ENCODE measurements around the gene MRC1. TPM values are rescaled to one million over a fixed set of nuclear protein-coding genes. Genes with fewer than 3 reads are reported as not detected.

MRC1 gene
- total RNA-seq, 2 donors from 2014 or later, result 71.1 to 157 TPM

DNA sequence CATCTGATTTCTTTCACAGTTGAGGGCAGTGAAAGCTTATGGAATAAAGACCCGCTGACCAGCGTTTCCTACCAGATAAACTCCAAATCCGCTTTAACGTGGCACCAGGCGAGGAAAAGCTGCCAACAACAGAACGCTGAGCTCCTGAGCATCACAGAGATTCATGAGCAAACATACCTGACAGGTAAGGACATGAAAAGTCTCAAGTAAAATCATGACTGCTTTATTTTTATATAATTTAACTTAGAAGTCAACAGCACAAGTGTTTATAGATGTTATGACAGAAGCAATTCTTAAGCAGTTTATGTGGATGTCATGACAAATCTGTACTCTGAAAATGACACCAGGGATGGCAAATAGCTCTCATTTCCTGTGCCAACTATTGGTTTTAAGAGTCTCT is 24.5 kb downstream of the MRC1 start:
- intact Hi-C loops (cut with DNase I), result no loop called here

DNA sequence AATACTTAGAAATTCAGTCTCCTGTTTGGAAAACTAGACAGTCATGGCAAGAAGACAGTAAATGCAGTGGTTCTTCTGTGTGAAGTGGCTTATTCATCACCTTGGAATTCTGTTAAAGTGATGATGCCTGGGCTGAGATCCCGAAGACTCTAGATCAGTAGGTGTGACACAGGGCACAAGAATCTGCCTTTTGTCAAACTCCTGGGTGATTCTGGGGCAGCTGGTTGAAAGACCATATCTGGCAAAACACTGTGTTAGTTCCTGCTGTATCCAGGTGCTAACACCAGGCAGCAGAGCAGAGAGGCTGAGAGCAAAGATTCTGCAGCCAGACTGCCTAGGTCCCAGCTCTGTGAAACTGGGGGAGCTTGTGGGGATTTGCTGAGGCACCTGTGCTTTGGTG is 26.5 kb downstream of the MRC1 start:
- DNase-seq (ENCODE audit: low spot score), result no peak
- intact Hi-C loops (cut with DNase I), result no loop called here

More for the DNA sequence above, 24.5 kb downstream of the MRC1 start:
- DNase-seq (ENCODE audit: low spot score), result no peak

DNA sequence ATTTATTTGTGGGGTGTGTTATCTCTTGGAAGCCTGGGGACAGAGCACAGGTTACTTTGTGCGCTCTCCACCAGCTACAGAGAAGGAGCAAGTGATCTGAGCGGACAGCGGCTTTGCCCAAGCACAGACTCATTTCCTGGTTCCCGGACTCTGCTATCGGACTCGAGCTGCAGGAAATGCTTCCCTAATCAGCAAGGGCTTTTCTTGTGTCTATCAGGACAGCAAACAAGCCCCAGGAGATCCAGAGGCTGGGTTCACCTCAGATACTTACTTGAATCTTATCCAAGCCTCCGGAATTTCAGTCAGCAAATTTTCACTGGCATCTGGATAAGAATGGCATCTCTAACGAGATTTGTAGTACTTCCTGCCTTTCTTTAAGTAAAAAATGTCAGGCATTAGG is 27.8 kb downstream of the MRC1 start:
- intact Hi-C loops (cut with DNase I), result no loop called here
- no peak for DNase-seq (ENCODE audit: low spot score)

DNA sequence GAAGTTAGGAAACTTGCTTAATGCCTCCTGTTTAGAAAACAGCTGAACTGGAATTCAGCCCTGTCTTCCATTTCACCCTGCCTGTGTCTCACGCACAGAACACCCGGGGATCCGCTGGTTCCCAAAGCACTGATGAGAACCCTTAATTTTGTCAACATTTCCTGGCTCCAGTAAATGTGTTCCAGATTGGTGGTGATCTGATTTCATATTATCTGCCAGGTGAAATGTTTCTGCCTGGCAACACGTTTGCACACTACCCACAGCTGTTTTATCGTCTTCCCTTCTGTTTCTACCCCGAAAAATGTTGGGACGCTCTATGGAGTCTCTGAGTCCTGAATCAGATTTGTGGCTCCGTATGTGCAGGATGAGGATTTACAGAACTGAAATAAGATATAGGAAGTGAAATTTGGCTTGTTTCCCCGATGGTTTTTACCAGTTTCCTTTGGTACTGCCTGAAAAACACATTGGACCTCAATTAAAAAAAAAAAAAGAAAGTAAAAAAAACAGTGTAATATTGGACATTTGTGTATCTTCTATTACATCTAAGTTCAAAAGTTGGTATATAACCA is 29.0 kb downstream of the MRC1 start:
- no peak for DNase-seq (ENCODE audit: low spot score)
- intact Hi-C loops (cut with DNase I), result no loop called here

DNA sequence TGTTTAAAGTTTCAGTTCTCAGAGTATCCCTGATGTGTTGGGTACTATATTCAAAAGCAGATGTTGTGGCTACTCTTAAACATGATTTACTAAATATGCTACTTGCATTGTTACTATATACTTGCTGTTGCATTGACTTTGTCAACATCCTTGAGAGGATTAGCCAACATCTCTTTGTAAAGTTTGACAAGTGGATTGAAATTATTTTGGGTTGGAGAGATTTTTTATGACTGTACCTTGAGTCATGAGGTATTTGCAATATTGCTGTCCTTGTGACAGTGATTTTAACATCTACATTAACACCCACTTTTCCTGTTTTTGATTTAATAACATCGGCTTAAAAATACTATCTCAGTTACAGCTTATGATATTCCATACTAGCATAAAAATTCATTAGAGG is 31.9 kb downstream of the MRC1 start:
- intact Hi-C loops (cut with DNase I), result loop anchor here in 1 of 2 donors (10.0 kb wide), 1 partner anchor 394 kb away; no protein-coding TSS in a partner anchor
- no peak for DNase-seq (ENCODE audit: low spot score)

DNA sequence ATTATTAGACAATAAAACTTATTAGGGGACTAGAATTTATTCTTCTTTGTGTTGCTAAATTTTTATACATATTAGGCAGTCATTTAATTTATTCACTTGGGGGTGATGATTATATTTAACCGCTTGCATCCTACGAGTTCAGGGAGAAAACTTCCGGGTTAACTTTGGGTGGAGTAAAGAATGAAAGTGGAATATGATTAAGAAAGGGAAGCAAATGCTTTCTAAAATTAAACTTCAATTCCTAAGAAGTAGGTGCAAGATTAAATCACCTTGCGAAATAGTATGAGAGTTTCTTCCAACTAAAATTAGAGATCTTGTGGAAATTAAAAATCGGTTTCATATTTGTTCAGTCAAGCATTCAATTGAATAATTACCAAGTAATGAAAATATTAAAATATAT is 33.5 kb downstream of the MRC1 start:
- no peak for DNase-seq (ENCODE audit: low spot score)
- intact Hi-C loops (cut with DNase I), result loop anchor here in 1 of 2 donors (10.0 kb wide), 1 partner anchor 392 kb away; no protein-coding TSS in a partner anchor

DNA sequence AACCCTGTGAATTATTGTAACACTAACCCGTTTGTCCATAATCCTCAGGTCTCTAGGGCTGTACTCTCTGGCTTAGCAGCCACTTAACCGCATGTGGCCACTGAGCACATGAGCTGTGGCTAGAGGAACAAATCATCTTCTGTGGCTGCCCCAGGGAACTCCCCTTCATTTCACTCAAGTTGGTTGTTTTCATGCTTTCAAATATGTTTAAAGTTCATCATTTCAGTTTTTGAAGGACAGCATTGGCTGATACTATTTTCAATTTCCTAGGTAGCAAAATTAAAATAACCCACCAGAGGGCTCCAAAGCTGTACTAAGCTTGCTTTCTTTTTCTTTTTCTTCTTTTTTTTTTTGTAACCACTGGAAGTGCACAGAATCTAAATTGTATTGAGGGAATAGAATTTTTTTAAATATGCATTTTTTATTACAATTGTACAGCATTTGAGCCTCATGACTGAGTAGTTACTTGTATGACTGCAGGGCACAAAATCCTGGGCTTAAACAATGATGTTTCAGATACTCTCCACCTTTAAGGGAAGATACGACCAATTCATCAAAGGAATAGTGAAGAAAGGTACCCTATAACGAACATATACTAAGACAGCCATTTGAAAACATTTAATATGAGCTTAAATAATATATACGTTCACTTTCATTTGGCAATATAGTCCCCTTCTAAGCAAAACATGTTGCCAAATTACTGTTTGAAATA is 38.6 kb downstream of the MRC1 start:
- intact Hi-C loops (cut with DNase I), result loop anchor here (5.0 to 10.0 kb wide), 2 partner anchors 387 to 460 kb away; no protein-coding TSS in a partner anchor
- no peak for DNase-seq (ENCODE audit: low spot score)

DNA sequence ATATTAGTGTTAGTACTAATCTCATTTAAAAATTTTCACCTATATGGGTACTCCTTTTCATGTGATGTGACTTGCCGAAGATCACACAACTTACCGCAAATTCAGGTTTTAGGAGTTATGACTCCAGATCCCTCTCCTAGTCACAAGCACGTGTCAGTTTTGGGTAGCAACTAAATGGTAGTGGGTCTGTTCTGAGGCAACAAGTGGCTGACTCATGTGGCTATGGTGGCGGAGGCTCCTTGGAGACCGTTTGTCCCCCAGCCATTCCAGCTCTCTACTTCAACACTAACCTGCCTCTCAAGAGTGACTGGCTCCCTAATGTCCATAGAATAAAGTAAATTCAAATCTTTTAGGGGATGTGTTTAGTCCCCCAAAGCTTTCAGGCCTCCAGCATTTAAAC is 39.5 kb downstream of the MRC1 start:
- no peak for DNase-seq (ENCODE audit: low spot score)
- intact Hi-C loops (cut with DNase I), result loop anchor here (5.0 to 10.0 kb wide), 2 partner anchors 386 to 459 kb away; no protein-coding TSS in a partner anchor

DNA sequence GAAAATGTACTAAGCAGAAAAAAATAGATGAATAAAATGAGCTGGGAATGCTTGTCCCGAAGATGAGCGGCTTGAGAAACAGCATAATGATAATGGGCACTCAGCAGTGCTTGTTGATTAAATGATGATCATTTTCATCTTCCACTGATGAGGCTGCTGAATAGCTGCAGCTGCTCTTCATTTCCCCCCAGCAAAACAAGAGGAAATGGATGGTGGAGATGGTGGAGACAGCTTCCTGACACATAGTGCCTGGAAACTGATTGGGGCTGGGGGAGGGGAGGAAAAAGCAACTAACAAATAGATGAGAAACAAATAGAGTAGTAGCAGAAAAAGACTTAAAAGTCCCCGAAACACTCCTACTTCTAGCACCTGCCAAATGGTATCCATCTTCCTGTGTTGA is 41.4 kb downstream of the MRC1 start:
- no peak for DNase-seq (ENCODE audit: low spot score)
- intact Hi-C loops (cut with DNase I), result loop anchor here in 1 of 2 donors (10.0 kb wide), 1 partner anchor 384 kb away; no protein-coding TSS in a partner anchor

DNA sequence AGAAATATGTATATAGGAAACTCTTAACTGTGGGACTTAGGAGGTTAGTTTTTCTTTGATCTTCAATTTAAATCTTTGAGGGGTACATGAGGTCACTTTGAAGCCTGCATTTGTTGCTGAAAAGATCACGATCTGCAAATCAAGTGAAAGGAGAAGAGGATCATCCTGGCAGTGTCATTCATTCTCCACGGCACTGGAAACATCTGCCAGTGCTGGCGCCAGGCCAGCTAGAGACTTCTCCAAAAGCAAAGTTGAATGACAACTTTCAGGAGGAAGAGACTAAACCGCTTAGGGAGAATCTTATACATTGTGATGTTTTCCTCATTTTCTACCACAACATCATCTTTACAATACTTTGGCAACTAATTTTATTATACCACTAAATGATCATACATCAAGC is 42.5 kb downstream of the MRC1 start:
- intact Hi-C loops (cut with DNase I), result loop anchor here in 1 of 2 donors (10.0 kb wide), 1 partner anchor 383 kb away; no protein-coding TSS in a partner anchor
- DNase-seq (ENCODE audit: low spot score), result peak; percentile 91

DNA sequence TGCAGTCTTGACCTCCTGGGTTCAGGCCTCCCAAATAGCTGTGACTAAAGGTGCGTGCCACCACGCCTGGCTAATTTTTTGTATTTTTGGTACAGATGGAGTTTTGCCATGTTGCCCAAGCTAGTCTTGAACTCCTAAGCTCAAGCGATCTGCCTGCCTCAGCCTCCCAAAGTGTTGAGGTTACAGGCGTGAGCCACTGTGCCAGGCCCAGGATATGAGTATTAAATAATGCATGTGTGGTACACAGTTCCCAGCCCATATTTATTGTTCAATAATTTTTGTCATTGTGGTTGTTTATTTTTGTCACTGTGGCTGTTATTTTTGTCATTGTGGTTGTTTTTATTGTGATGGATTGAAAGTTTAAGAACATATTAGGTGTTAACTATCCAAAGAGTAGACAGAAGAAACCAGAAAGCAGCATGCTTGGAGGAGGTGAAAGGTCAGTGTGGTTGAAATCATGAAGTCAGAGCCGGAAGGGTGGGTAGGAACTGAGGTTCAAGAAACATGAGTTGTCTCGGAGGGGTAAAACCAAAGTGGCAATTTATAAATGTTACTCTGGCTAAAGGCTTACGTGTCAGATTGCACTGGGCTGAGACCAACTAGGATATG is 45.0 kb downstream of the MRC1 start:
- intact Hi-C loops (cut with DNase I), result loop anchor here in 1 of 2 donors (10.0 kb wide), 1 partner anchor 381 kb away; no protein-coding TSS in a partner anchor

DNA sequence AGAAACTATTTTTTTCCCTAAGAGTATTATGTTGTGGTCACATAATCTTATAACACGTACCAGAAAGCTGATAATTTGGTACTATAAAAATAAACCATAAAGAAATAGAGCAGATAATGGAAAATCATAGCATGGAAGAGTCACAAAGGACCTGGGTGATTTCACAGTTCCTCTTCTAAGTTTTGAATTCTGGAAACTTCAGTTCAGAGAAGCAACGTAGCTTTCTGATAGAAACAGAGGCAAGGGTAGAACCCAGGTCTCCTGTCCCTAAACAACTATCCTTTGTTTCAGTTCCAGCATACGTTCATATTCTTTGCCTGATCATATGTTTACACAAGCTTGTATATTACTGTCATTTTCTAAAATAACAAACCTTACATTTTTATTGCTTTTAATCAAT is 47.9 kb downstream of the MRC1 start:
- intact Hi-C loops (cut with DNase I), result loop anchor here in 1 of 2 donors (10.0 kb wide), 1 partner anchor 378 kb away; no protein-coding TSS in a partner anchor
- DNase-seq (ENCODE audit: low spot score), result no peak

More for the DNA sequence above, 45.0 kb downstream of the MRC1 start:
- DNase-seq (ENCODE audit: low spot score), result no peak

DNA sequence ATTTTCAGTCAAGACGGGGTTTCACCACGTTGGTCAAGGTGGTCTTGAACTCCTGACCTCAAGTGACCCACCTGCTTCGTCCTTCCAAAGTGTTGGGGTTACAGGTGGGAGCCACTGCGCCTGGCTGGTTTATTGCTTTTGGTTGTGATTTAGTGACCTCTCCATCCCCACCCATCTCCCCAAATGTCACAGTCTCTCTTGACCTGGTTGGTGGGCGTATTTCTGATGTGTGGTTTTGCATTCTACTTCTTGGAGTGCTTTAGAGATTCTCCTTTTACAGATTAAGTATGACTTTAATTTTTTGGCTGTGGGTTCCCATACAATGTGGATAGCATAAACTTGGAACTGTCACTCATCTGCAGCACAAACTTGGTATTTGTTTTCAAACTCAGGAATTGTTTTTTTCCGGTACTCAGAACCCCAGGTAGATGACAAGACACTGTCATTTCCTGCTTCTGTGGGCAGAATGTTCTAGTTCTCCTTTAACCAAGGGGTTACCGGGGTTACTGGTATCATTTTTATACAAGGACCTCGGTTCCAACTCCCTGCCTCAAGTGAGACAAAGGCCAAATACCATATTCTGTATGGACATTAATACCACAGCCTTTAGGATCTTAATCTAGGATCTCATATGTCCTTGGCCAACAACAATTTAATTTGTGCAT is 50.5 kb downstream of the MRC1 start:
- intact Hi-C loops (cut with DNase I), result loop anchor here in 1 of 2 donors (10.0 kb wide), 1 partner anchor 375 kb away; no protein-coding TSS in a partner anchor
- DNase-seq (ENCODE audit: low spot score), result no peak

DNA sequence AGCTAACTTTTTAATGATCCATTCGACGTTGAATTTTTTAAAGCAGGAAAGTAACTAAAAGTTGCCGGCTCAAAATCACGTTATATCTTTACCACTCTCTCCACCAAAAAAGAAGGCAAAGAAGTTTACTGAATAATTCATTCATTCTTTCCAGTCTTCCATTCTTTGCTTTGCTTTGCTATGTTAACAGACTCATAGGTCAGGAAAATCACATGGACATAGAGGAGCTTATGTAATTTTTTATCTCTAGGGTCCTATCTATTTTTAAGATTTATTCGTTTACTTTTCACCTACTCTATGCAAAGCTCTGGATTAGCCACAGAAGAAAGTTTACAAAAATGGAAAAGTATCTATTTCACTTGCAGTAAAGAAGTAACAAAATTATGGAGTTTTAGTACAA is 52.6 kb downstream of the MRC1 start:
- intact Hi-C loops (cut with DNase I), result no loop called here
- DNase-seq (ENCODE audit: low spot score), result no peak

DNA sequence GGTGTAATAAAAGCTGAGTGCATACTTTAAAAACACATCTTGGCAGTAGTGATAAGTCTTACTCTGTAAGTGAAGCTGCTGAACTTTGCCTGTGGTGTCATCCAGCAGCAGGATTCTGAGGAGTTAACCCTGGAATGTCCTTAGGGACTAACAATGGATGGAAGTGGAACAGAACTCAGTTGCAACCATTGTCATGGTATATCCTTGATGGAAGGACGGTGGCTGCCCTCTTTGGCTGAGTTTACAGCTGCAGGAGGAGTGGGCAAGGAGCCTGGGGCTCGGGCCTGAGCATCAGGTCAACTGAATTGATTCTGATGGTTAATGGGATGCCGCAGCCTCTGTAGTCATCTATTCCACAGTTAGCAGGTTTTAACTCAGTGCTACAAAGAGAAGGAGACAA is 56.2 kb downstream of the MRC1 start:
- no peak for DNase-seq (ENCODE audit: low spot score)
- intact Hi-C loops (cut with DNase I), result no loop called here

DNA sequence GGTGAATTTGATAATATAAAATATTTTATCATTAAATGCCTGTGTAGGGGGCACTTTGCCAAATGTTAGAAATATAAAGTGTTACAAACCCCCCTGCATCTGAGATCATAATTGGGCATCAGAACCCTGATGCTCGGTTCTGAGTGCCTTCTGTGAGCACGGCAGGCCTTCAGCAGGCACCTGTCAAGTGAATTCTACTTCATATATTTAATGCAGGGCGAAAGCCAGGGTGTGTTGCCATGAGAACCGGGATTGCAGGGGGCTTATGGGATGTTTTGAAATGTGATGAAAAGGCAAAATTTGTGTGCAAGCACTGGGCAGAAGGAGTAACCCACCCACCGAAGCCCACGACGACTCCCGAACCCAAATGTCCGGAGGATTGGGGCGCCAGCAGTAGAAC is 57.2 kb downstream of the MRC1 start:
- intact Hi-C loops (cut with DNase I), result no loop called here

DNA sequence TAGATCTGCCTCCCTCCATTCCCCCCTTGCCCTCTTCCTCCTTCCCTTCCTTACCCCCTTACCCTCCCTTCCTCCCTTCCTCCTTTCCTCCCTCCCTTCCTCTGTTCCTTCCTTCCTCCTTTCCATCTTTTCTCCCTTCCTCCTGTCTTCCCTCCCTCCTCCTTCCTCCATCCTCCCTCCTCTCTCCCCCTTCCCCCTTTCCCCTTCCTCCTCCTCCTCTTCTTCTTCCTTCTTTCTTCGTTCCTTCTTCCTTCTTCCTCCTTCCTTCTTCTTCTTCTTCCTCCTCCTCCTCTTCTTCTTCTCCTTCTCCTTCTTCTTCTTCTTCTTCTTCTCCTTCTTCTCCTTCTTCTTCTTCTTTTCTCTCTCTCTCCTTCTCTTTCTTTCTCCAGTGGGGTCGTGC is 57.9 kb downstream of the MRC1 start:
- no peak for DNase-seq (ENCODE audit: low spot score)
- intact Hi-C loops (cut with DNase I), result no loop called here

More for the DNA sequence above, 57.2 kb downstream of the MRC1 start:
- no peak for DNase-seq (ENCODE audit: low spot score)

DNA sequence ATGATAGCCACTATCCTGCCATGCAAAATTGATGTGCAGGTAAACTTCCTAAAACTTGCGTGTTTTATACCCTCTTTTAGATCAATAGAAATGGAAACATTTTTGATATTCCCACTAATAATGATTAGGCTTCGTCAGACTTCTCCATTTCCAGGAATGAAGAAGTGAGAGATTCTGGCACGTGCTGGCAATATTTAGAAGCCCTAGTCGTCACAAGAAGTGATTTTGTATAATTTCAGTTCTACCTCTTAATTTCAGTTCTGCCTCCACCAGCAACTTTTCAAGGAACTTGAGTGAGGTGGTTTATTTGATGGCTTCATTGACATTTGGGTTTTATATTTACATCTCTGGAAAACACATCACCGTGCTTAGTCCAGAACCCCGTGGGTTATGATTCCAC is 61.9 kb downstream of the MRC1 start:
- intact Hi-C loops (cut with DNase I), result no loop called here
- DNase-seq (ENCODE audit: low spot score), result no peak

DNA sequence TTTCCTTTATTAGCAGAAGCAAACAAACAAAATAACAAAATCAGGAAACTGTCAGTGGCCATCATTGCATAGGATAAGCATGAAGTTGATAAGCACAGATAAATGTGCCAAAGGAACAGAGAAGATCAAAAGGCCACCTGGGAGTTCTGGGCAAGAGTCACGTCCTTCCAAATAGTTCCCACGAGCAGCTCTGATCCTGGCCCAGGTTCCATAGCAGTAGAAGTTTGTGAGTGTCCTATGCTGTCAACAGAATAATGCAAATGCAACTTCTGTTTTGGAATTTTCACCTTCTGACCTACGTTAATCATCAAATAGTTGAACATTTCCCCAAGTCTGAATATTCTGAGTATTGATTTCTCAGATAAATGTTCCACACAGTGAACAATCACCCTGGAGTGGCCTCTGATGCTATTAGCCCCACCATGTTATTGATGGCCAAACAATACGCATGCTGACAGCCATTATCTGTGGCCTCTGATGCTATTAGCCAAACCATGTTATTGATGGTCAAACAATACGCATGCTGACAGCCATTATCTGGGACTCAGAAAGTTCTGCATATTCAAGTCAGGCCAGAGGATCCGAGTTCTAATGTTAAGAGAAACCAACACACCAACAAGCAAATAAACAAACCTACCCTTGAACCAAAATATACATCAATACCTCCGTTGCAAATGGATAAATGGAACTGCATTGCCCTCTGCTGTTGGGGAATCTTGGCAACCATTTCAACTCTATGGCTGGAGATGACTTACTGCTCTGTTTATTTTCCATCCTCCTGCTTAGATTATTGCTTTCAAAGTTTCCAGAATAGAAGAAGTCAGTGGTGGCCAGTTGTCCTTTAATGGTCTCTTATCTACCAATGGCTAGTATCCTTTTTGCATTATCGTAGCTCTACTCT is 63.3 kb downstream of the MRC1 start:
- intact Hi-C loops (cut with DNase I), result no loop called here
- no peak for DNase-seq (ENCODE audit: low spot score)
